Stimulated activated naive CD4-positive, alpha-beta T cell (primary cell): ENCODE data around the gene ACTMAP.
A peak's percentile ranks its signal among the peaks of the same experiment; 100 is the strongest.

ENCODE experiments used
- DNase-seq, 6 experiments: peaks; one replicate each; lab custom pipeline; 2025; lab: John Stamatoyannopoulos, UW

The ACTMAP gene

DNA sequence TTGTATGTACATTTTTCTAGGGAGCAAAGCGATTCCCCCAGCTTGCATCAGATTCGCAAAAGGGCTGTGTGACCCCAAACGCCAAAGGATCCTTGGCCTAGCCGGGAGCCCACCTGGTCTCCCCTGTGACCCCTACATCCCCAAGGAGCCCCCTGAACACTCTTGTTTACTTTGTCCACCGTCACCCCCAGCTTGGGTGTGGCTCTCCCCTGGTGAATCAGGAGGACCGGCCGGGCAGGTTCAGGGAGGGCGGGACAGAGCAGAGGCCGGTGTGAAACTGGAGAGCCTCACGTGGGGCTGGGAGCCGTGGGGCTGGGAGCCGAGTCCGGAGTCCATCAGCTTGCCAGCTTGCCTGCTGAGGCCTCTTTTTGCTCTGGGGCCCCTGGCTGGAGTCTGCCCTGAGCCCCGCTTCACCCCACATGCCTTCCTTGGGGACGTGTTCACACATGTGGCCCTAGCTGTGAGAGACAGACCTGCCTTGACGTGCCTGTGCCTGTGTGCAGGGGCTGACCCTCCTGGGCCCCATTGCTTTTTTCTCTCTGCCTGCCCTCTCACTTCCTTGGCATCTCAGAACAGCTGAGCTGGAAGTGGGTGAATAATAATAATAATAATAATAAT, 31.4 kb downstream of the ACTMAP start:
- no peak for DNase-seq

DNA sequence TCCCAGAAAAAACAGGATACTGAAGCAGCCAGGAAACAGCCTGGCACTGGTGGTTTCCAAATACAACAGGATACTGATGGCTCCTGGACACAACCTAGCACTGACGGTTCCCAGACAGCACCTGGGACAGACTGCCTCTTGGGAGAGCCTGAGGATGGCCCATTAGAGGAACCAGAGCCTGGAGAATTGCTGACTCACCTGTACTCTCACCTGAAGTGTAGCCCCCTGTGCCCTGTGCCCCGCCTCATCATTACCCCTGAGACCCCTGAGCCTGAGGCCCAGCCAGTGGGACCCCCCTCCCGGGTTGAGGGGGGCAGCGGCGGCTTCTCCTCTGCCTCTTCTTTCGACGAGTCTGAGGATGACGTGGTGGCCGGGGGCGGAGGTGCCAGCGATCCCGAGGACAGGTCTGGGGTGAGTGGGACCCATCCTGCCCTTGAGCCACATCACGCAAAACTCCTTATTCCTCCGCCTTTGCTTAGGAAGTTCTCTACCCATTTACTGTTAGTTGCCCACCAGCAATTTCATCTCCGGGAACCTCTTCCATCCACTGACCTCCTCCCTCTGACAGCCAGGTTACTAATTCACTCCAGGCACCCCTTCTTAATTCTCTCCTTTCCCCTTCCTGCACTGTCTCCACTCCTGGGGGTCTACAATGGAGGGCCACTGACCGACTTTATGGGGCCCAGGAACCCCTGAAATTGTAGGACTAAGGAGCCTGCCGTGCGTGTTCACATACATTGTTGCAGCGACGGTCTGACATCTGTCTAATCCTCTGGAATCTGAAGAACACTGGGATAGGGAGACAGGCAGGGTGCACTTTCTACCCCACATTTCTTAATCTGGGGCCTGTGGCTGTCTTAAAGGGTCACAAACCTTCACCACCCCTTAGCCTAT, 32.1 kb downstream of the ACTMAP start:
- DNase-seq: no peak

DNA sequence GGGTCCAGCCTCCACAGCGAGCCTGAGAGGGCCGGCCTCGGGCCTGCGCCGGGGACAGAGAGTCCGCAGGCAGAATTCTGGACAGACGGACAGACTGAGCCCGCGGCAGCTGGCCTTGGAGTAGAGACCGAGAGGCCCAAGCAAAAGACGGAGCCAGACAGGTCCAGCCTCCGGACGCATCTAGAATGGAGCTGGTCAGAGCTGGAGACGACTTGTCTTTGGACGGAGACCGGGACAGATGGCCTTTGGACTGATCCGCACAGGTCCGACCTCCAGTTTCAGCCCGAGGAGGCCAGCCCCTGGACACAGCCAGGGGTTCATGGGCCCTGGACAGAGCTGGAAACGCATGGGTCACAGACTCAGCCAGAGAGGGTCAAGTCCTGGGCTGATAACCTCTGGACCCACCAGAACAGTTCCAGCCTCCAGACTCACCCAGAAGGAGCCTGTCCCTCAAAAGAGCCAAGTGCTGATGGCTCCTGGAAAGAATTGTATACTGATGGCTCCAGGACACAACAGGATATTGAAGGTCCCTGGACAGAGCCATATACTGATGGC, 32.9 kb downstream of the ACTMAP start:
- DNase-seq: peak in 1 of 6 experiments; percentile 32

DNA sequence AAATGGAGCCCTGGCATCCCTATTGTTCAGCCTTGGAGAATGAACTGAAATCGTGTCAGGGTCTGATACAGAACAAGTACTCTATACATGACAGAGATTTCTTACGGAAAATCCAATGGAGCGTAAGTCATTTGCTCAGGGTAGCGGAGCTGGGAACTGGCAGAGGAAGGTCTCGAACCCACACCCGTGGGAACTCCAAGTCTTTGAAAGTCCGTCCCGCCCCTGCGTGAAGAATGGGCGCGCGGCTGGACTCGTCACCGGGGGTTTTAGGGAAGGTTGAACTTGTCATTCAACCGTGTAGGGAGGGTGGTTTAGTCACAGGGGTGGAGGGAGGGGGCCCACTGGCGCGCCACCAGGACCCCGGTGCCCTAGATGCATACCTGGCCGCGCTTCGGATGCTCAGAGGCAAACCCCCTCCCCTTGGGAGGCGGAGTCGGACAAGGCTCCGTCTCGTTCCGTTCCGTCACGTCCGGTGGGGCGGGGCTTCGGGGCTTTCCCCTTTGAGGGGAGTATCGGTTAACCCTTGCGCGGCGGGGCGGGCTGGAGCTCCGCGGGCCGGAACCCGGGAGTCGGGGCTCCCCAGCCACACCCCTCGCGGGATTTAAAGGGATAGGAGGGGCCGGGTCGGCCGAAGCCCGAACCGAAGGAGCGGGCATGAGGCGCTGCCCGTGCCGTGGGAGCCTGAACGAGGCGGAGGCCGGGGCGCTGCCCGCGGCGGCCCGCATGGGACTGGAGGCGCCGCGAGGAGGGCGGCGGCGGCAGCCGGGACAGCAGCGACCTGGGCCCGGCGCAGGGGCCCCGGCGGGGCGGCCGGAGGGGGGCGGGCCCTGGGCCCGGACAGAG, 33.6 kb downstream of the ACTMAP start, which contains the start of the genes COQ8B and ITPKC:
TSS of gene COQ8B (minus strand) at position 405 of the 843 bp plus-strand sequence. CDS start 2,254 bp downstream, outside the sequence.
TSS of gene ITPKC (plus strand) at position 631 of the 843 bp plus-strand sequence. CDS start at position 655, 24 bp downstream.
- DNase-seq: peak; percentile 94 to 99 (median 98)

DNA sequence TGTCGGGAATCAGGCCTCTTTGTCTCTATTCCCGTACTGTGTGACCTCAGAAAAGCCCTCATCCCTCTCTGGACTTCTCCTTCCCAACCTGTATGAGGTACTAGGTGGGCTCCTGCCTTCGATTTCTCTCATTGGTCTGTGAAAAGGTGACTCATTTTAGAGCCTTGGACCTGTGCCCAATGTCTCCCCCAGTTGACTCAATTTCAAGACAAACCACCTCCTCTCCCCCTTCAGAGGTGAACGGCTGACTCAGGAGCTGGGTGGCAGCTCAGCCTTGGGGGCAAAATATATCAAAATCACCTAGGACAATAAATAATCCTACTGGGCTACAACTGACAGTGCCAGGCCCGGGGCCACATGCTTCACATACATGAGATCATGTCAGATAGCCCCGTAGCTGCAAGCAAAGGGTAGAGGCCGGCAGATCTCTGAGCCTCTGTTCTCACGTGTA, 34.2 kb downstream of the ACTMAP start:
- DNase-seq: peak in 1 of 6 experiments; percentile 56

DNA sequence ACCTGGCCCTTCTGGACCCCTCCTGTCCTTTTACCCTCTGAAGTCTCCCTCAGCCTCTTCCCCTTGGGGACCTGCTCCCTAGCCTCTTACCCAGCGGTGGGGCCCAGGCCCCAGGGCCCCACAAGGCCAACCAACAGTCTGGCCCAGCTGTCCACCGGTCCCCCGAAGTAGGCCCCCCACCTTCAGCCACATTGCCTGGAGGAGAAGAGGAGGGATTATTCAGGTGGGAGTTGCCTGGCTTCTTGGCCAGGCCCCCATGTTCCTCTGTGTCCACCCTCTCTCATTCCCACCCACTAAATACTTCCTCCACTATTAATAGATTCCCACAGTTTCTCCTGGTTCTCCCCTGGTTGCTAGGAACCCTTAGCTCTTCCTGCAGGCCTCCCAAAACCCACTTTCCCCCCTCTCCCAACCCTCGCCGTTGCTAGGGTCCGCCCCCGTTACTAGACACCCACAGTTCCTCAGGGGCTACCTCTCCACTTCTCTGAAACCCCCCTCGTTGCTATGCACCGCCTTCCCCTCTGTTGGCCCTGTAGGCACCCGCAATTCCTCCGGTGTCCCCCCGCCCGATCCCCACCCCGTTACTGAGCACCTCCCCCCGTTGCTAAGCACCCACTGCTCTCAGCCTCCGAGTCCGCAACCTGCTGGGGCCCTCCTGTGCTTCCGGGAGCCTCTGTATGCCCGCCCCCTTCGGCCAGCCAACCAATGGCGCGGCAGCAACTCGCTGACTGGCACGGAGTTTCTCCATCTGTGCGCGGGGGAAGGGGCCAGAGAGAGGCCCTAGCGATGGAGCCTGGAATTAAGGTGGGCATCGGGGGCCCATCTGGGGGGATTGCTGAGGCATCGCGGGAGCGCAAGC, 35.6 kb downstream of the ACTMAP start:
- DNase-seq: peak; percentile 86 to 93 (median 92)

DNA sequence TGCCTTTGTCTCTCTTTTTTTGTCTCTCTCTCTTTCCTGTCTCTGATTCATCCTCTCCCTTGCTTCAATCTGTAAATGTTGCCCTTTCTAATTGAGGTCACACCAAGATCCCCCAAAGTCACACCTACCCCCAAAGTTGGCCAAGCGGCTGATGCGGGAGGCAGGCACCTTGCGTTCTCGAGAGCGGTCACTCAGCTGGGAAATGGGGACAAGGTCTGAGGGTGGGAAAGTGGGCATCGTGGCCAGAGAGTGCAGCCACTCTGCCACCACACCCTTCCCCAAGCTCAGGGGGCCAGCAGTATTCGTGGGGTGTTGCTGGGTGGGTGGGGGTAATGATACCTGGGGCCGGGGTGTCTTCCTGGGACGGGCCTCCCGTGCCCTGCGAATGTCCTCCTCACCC, 36.3 kb downstream of the ACTMAP start:
- DNase-seq: no peak

DNA sequence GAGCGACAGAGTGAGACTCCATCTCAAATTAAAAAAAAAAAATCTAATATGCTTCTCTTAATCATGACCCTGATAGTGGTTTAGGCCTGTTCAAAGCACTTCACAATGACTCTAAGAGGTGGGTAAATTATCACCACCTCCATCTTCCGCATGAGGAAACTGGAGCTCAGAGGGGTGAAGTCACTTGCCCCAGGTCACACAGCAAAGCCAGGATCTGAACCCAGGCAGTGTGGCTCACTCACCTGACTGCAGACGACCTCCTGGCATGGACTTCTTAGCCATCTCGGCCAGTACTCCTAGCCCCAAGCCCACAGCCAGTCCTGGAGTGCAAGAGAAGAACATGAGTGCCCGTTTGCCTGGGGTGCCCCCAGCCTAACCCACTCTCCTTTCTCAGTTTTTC, 40.5 kb downstream of the ACTMAP start:
- no peak for DNase-seq

DNA sequence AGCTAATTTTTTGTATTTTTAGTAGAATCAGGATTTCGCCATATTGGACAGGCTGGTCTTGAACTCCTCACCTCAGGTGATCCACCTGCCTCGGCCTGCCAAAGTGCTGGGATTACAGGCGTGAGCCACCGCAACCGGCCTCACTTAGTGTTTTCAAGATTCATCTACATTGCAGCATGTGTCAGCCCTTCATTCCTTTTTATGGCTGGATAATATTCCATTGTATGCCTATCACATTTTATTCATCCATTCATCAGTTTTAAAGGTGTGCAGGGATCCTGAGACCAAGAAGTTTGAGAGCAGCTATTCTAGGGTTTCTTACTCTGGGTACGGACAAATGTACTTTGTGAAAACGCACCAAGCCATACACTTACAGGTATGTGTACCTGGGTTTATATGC, 42.7 kb downstream of the ACTMAP start:
- no peak for DNase-seq

DNA sequence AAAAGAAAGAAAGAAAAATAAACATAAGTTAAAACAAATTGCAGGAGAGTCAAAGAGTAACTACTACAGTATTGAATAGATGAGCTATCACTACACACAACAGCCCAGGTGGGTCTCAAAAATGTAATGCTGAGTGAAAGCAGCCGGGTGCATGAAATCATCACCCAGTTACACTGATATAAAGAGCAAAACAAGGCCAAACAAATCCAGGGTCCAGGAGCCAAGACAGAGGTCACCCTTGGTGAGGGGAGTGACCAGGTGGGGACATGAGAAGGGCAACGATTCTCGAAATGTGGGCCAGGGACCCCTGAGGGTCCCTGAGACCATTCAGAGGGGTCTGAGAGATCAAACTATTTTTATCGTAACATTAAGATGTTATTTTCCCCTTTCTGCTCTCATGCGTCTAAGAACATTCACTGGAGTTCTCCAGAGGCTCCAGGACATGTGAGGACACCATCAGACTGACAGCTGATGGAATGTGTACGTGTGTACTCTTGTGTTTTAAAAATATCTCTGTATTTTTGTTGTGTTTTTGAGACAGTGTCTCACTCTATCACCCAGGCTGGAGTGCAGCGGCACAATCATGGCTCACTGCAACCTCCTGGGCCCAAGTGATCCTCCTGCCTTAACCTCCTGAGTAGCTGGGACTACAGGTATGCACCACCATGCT, 44.2 kb downstream of the ACTMAP start:
- no peak for DNase-seq

DNA sequence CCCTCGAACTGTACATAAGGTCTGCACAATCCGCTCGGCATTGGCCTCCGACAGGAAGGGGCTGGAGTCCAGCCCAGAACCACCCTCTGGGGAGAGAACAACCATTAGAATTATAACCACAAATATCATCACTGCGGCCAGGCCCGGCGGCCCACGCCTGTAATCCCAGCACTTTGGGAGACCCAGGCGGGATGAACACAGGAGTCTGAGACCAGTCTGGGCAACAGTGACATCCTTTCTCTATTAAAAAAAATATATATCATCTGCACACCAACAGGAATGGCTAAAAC, 45.0 kb downstream of the ACTMAP start:
- no peak for DNase-seq

DNA sequence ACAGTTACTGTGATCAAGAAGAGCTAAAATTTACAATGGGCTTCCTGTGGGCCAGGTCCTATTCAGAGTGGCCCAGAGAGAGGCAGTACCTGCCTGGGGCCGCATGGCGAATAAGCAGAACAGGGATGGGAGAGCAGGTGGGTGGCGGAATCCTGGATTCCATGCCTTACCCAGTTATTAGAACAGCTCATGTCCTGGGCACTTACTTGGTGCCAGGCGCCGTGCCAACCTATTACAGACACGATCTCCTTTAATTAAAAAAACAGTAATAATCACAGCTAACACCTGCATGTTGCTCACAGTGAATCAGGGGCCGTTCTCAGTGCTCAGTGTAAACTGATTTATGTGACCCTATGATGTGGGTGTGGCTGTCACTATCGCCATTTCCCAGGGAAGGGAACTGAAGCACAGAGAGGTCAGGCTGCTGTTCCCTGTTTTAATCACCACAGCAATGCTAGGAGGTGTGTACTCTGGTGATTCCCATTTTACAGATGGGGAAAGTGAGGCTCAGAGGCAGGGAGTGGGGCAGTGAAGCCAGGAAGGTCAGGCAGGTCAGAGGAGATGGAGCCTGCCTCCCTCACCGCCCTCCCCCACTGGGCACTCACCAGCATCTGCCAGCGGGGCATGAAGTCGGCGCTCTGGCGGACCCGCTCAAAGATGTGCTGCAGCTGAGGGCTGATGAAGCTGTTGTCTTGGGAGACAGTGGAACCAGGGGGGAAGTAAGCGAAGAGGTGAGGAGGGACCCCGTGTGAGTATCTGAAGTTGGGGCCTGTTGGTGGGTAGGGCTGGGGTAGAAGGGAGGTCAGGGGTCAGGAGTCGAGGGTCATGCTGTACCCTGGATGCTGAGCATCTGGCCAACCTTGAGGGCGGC, 45.6 kb downstream of the ACTMAP start:
- no peak for DNase-seq

DNA sequence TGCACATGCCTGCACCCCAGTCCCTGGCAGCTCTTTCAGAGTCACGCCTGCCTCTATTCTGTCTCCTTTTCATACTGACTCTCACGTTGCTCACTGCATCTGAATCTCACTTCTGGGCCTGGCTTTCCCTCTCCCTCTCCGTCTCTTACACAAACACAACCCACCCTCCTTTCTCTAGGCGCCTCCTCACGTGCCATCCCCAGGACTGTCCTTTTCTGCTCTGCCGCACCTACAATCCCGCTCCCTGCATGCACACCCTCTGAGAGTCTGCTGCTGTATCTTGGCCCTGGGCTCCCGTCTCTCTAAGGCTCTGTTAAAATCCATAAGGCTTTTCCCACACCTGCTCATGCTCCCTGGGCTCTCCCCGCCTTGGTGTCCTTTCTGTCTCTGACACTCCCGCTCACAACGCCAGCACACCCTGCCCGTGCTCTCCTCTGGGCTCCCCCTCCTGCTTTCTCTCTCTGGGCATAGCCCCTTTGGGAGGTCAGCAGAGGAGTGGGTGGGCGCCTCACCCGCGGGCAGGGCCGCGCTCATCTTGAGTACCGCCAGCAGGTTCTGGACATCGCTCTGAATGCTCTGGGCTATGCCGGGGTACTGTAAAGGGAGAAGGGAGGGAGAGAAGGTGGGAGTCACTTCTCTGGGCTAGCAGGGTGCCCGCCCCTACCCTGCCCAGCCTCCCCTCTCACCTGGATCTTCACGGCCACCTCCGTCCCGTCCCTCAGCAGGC, 47.1 kb downstream of the ACTMAP start:
- DNase-seq: no peak

DNA sequence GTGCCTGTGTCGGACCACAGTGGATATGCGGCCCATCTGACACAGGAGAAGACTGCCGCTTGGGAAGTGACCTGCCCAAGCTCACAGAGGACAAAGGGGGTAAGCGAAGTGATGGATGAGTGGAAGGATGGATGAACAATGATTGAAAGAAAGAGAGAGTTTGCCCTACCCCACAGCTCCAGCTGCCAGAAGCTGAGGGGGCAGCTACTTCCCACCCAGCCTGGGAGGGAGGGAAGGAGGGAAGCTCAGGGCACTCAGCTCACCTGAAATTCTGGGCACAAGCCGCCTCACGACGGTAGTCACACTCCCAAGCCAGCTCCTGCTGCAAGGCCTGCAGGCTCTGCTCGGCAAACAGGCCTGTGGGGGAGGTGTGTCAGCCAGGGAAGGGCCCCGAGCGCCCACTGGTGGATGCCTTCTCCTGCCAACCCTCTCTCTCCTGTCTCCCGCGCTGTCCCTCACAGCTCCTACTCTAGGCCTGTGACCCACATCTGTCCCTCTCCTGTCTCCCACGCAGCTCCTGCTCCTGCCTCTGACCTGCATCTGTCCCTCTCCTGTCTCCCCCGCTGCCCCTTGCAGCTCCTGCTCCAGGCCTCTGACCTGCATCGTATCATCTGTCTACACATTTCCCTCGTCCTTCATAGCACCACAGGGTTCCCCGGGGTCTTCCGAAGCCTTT, 47.8 kb downstream of the ACTMAP start:
- no peak for DNase-seq

DNA sequence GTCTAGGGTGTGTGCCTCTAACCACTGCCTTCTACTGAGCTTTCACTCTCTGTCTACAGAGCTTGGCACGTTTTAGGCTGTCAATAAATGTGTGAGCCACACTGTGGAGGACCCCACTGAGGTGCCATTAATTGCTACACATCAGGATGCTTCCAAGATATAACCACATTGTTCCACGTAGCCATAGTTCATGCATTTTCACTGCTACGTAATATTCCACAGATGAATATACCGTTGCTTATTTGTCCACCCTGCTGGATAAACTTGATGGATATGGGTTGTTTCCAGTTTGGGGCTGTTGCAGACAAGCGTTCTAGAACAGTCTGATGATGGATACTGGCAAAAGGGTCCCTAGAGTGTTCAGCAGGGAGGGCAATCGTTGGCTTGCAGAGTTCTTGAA, 48.5 kb downstream of the ACTMAP start:
- DNase-seq: no peak

DNA sequence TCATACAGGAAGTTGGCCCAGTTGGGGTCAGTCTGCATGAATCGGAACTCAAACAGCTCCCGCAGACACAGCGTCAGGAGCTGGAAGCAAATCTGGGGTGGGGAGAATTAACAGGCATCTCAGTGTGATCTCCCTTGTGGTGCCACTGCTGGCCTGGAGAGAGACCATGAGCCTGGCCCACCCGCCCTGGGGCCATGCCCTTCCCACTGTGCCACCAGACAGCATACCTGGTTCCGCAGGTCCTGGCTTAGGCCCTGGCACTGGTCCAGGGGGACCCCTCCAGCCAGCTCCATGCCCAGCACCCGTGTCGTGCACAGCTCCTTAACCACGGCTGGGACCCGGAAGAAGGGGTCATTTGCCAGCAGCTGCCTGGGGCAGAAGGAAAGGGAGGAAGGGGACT, 50.2 kb downstream of the ACTMAP start:
- no peak for DNase-seq

DNA sequence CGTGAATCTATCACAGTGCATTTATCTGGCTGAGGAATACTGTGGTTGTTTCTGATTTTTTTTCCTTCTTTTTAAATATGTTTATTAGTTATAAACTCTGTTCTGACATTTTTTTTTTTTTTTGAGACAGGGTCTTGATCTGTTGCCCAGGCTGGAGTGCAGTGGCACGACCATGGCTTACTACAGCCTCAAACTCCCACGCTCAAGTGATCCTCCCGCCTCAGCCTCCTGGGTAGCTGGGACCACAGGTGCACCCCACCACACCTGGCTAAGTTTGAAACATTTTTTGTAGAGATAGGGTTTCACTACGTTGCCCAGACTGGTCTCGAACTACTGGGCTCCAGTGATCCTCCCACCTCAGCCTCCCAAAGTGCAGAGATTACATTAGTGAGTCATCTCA, 53.3 kb downstream of the ACTMAP start:
- DNase-seq: no peak

DNA sequence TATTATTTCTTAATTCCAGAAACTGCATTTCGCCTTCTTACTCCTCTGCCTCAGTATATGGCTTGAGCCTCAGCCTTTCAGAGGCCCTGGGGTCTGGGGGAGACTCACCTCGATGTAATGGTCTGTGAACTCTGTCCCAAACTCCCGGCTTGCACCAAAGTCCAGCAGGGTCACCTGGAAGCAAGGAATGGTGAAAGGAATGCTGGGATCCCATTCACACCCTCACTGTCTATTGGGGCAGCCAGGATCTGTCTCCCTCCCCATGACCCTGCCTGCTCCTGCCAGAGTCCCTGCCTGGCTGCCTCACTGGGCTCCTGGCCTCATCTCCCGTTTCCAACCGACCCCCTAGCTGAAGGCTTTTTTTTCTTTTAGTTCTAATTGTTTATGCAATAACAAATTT, 54.4 kb downstream of the ACTMAP start:
- DNase-seq: no peak
